Measurements from ENCODE around the gene SEC31B.

The SEC31B gene

DNA sequence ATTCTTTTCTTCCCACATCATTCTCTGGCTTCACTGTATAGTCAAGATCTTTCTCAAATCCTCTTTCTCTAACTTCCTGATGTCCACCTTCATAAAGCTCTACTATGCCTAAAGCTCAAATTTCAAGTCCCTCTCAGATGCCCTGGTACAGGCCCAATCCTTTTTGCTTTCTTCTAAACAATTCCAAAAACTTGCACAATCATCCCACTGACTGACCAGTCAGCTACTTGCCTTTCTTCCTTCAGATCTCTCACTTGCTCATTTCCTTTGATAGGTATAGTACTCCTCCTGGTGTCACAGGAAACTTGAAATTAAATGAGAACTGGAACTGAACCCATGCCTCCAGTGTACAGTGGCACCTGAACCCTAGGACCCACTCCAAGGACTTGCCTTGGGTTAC lies 18.2 kb downstream of the SEC31B start:
- TF ChIP-seq ZNF10 (tag by site-specific recombination; IDR thresholded peaks at IDR 0.05), result no peak
- Histone ChIP-seq H3K4me1 (ENCODE audit: control insufficient read depth, insufficient read depth, low read length) (no peaks in the 10 kb centered on the region), H3K36me3 (ENCODE audit: control insufficient read depth in 2 of 2, insufficient read depth in 1 of 2, low read length in 2 of 2) (peaks cover 0 to 86% of the 10 kb centered on the region in 2 experiments), H3K27ac (ENCODE audit: extremely low read depth, low read depth, low read length) (no peak overlapping the region), H3K4me3 (ENCODE audit: low read depth, low read length) (no peak overlapping the region), H3K9me3 (ENCODE audit: control insufficient read depth, insufficient read depth, low read depth, low read length) (no peaks in the 10 kb centered on the region)
- ChIA-PET POLR2A (no interaction called here), CTCF (interaction anchor here (0.7 to 3.3 kb wide), 4 partner anchors 17 to 89 kb away, joined by 3 to 16 read pairs (median 7); no protein-coding TSS in a partner anchor)

DNA sequence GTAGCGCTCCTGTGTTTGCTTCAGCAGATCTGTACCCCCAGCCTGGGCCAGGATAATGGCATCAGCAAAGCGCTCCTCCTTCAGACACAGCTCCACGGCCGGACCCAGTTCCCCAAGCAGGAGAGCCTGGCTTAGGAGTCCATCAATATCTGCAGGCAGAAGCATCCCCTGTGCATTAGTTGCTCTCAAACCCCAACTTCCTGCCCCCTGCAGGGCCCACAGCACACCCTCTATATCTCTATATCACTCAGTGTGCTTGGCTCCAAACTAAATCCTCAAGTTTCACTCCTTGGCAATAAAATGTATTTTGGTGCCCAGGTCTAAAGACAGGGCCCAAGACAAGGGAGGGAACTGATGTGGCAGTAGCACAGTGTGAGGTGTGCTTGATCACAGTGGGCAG lies 21.6 kb downstream of the SEC31B start:
- ChIA-PET CTCF (interaction anchor here (0.9 to 3.2 kb wide), 3 partner anchors 13 to 64 kb away, joined by 3 to 19 read pairs (median 4); no protein-coding TSS in a partner anchor), POLR2A (no interaction called here)
- no peaks in the 10 kb centered on the region for H3K4me1 ChIP-seq (ENCODE audit: control insufficient read depth, insufficient read depth, low read length)
- peaks cover 0 to 92% of the 10 kb centered on the region in 2 experiments for H3K36me3 ChIP-seq (ENCODE audit: control insufficient read depth in 2 of 2, insufficient read depth in 1 of 2, low read length in 2 of 2)
- no peak overlapping the region for H3K4me3 ChIP-seq (ENCODE audit: low read depth, low read length)
- no peaks in the 10 kb centered on the region for H3K9me3 ChIP-seq (ENCODE audit: control insufficient read depth, insufficient read depth, low read depth, low read length)
- H3K27ac ChIP-seq (ENCODE audit: extremely low read depth, low read depth, low read length), result no peak overlapping the region
- TF ChIP-seq, protein P1, sequence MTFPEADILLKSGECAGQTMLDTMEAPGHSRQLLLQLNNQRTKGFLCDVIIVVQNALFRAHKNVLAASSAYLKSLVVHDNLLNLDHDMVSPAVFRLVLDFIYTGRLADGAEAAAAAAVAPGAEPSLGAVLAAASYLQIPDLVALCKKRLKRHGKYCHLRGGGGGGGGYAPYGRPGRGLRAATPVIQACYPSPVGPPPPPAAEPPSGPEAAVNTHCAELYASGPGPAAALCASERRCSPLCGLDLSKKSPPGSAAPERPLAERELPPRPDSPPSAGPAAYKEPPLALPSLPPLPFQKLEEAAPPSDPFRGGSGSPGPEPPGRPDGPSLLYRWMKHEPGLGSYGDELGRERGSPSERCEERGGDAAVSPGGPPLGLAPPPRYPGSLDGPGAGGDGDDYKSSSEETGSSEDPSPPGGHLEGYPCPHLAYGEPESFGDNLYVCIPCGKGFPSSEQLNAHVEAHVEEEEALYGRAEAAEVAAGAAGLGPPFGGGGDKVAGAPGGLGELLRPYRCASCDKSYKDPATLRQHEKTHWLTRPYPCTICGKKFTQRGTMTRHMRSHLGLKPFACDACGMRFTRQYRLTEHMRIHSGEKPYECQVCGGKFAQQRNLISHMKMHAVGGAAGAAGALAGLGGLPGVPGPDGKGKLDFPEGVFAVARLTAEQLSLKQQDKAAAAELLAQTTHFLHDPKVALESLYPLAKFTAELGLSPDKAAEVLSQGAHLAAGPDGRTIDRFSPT (tag by site-specific recombination; IDR thresholded peaks at IDR 0.05), result no peak
- no peak for TF ChIP-seq ZNF624 (tag by site-specific recombination; IDR thresholded peaks at IDR 0.05)
- TF ChIP-seq, protein P2, sequence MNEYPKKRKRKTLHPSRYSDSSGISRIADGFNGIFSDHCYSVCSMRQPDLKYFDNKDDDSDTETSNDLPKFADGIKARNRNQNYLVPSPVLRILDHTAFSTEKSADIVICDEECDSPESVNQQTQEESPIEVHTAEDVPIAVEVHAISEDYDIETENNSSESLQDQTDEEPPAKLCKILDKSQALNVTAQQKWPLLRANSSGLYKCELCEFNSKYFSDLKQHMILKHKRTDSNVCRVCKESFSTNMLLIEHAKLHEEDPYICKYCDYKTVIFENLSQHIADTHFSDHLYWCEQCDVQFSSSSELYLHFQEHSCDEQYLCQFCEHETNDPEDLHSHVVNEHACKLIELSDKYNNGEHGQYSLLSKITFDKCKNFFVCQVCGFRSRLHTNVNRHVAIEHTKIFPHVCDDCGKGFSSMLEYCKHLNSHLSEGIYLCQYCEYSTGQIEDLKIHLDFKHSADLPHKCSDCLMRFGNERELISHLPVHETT (tag by site-specific recombination; IDR thresholded peaks at IDR 0.05), result no peak
- no peak for TF ChIP-seq ZNF311 (tag by site-specific recombination; IDR thresholded peaks at IDR 0.05; ENCODE audit: borderline replicate concordance)
- TF ChIP-seq ZNF416 (tag by site-specific recombination; IDR thresholded peaks at IDR 0.05), result no peak
- no peak for TF ChIP-seq ZNF785 (tag by site-specific recombination; IDR thresholded peaks at IDR 0.05)
- TF ChIP-seq, protein P3, sequence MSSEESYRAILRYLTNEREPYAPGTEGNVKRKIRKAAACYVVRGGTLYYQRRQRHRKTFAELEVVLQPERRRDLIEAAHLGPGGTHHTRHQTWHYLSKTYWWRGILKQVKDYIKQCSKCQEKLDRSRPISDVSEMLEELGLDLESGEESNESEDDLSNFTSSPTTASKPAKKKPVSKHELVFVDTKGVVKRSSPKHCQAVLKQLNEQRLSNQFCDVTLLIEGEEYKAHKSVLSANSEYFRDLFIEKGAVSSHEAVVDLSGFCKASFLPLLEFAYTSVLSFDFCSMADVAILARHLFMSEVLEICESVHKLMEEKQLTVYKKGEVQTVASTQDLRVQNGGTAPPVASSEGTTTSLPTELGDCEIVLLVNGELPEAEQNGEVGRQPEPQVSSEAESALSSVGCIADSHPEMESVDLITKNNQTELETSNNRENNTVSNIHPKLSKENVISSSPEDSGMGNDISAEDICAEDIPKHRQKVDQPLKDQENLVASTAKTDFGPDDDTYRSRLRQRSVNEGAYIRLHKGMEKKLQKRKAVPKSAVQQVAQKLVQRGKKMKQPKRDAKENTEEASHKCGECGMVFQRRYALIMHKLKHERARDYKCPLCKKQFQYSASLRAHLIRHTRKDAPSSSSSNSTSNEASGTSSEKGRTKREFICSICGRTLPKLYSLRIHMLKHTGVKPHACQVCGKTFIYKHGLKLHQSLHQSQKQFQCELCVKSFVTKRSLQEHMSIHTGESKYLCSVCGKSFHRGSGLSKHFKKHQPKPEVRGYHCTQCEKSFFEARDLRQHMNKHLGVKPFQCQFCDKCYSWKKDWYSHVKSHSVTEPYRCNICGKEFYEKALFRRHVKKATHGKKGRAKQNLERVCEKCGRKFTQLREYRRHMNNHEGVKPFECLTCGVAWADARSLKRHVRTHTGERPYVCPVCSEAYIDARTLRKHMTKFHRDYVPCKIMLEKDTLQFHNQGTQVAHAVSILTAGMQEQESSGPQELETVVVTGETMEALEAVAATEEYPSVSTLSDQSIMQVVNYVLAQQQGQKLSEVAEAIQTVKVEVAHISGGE (tag by site-specific recombination; conservative IDR thresholded peaks at IDR 0.05; ENCODE audit: low read depth), result no peak
- no peak for TF ChIP-seq ZBTB20 (tag by site-specific recombination; IDR thresholded peaks at IDR 0.05)

DNA sequence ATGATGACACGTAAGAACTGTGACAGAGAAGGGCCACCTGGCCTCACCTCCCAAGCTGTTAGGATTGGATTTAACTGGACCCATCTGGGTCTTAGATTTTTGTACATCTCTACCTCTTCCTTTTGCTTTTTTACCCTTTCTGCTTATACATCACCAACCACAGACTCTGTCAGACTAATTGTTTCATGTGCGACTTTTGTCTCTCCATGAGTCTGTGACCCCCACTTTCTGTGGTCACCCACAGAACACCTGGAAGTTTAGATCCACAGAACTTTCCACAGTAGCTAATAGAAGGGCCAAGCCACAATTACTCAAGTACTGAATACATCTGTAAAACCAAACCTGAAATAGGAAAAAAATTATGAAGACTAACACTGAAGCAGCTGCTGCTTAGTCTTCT lies 23.1 kb downstream of the SEC31B start:
- Histone ChIP-seq H3K36me3 (ENCODE audit: control insufficient read depth in 2 of 2, insufficient read depth in 1 of 2, low read length in 2 of 2) (peaks cover 0 to 82% of the 10 kb centered on the region in 2 experiments), H3K4me1 (ENCODE audit: control insufficient read depth, insufficient read depth, low read length) (no peaks in the 10 kb centered on the region), H3K4me3 (ENCODE audit: low read depth, low read length) (no peak overlapping the region), H3K27ac (ENCODE audit: extremely low read depth, low read depth, low read length) (no peak overlapping the region), H3K9me3 (ENCODE audit: control insufficient read depth, insufficient read depth, low read depth, low read length) (no peaks in the 10 kb centered on the region)
- CTCF ChIA-PET, result interaction anchor here (0.9 to 4.0 kb wide), 4 partner anchors 12 to 63 kb away, joined by 6 to 21 read pairs (median 16); no protein-coding TSS in a partner anchor
- TF ChIP-seq, protein P4, sequence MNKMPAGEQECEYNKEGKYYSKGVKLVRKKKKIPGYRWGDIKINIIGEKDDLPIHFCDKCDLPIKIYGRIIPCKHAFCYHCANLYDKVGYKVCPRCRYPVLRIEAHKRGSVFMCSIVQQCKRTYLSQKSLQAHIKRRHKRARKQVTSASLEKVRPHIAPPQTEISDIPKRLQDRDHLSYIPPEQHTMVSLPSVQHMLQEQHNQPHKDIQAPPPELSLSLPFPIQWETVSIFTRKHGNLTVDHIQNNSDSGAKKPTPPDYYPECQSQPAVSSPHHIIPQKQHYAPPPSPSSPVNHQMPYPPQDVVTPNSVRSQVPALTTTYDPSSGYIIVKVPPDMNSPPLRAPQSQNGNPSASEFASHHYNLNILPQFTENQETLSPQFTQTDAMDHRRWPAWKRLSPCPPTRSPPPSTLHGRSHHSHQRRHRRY (tag by site-specific recombination; IDR thresholded peaks at IDR 0.05), result no peak
- TF ChIP-seq, protein P5, sequence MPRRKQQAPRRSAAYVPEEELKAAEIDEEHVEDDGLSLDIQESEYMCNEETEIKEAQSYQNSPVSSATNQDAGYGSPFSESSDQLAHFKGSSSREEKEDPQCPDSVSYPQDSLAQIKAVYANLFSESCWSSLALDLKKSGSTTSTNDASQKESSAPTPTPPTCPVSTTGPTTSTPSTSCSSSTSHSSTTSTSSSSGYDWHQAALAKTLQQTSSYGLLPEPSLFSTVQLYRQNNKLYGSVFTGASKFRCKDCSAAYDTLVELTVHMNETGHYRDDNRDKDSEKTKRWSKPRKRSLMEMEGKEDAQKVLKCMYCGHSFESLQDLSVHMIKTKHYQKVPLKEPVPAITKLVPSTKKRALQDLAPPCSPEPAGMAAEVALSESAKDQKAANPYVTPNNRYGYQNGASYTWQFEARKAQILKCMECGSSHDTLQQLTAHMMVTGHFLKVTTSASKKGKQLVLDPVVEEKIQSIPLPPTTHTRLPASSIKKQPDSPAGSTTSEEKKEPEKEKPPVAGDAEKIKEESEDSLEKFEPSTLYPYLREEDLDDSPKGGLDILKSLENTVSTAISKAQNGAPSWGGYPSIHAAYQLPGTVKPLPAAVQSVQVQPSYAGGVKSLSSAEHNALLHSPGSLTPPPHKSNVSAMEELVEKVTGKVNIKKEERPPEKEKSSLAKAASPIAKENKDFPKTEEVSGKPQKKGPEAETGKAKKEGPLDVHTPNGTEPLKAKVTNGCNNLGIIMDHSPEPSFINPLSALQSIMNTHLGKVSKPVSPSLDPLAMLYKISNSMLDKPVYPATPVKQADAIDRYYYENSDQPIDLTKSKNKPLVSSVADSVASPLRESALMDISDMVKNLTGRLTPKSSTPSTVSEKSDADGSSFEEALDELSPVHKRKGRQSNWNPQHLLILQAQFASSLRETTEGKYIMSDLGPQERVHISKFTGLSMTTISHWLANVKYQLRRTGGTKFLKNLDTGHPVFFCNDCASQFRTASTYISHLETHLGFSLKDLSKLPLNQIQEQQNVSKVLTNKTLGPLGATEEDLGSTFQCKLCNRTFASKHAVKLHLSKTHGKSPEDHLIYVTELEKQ (tag by site-specific recombination; IDR thresholded peaks at IDR 0.05; ENCODE audit: borderline replicate concordance), result no peak
- no peak for TF ChIP-seq ZFP37 (tag by site-specific recombination; IDR thresholded peaks at IDR 0.05)
- TF ChIP-seq ZFP3 (tag by site-specific recombination; IDR thresholded peaks at IDR 0.05; ENCODE audit: low read depth), result no peak
- TF ChIP-seq PRDM1 (tag by site-specific recombination; IDR thresholded peaks at IDR 0.05), result no peak
- TF ChIP-seq YY2 (tag by site-specific recombination; IDR thresholded peaks at IDR 0.05), result no peak
- POLR2A ChIA-PET, result no interaction called here

Data from HEK293 (cell line).